Measurements from ENCODE around the gene ZNFX1.
"Not testable (repeated sequence)": the region's sequence is repeated elsewhere in the genome, so short reads cannot be mapped to it uniquely, and the experiment has no call there.

The ZNFX1 gene

GRCh38 chr20:49214571-49214970, 63.3 kb downstream of the ZNFX1 start:
- DNase-seq (ENCODE audit: low read depth in 2 of 2): no peak

- DNase-seq (ENCODE audit: low read depth in 2 of 2): no peak
Observed at GRCh38 chr20:49210757-49211110, 67.1 kb downstream of the ZNFX1 start.

GRCh38 chr20:49210101-49210756, 67.6 kb downstream of the ZNFX1 start:
- DNase-seq (ENCODE audit: low read depth in 2 of 2): no peak

- no peak for DNase-seq (ENCODE audit: low read depth in 2 of 2)
Observed at GRCh38 chr20:49207076-49207475, 70.8 kb downstream of the ZNFX1 start.

GRCh38 chr20:49203746-49204145, 74.1 kb downstream of the ZNFX1 start:
- DNase-seq (ENCODE audit: low read depth in 2 of 2): no peak

GRCh38 chr20:49203011-49203410, 74.8 kb downstream of the ZNFX1 start:
- DNase-seq (ENCODE audit: low read depth in 2 of 2): no peak

- DNase-seq (ENCODE audit: low read depth in 2 of 2): no peak
Observed at GRCh38 chr20:49199729-49200293, 78.0 kb downstream of the ZNFX1 start.

- not testable (repeated sequence) for DNase-seq (ENCODE audit: low read depth in 2 of 2)
Observed at GRCh38 chr20:49192944-49193518, 84.8 kb downstream of the ZNFX1 start.

Measured in stimulated activated CD8-positive, alpha-beta memory T cell treated with anti-CD3 and anti-CD28 coated beads, Interleukin-15, amount 100 ng/mL, for 48 hours (primary cell).